PC-3 (cell line): ENCODE measurements around the gene FRAT2. TPM values are rescaled to one million over a fixed set of nuclear protein-coding genes. Genes with fewer than 3 reads are reported as not detected.

Source experiments
- ATAC-seq: fragments of 200-7000 bp; cut with Tn5 transposase; 2 replicates; pipeline ENCODE4 v1.9.1; 2020; ENCODE audit warnings: mild to moderate bottlenecking, moderate library complexity
- BruUV-seq: library from RNA; stranded (reverse); fragments of 400-500 nt; replicated peaks from 2 replicates; lab custom pipeline; 2021; lab: Mats Ljungman, UMichigan
- CTCF ChIA-PET: fragments of 300-600 bp; sonication (Branson Sonifier 250); formaldehyde crosslinking; loops from one replicate; lab custom pipeline; 2022; ENCODE audit warnings: antibody characterized with exemption; lab: Charles Lee
- POLR2A ChIA-PET: fragments of 300-600 bp; sonication (Branson Sonifier 250); formaldehyde crosslinking; loops from one replicate; lab custom pipeline; 2022; ENCODE audit warnings: antibody characterized with exemption; ENCODE audit not compliant: unreplicated experiment; lab: Charles Lee
- DNase-seq: peaks from one replicate; pipeline ENCODE4 v3.0.0-alpha.2; 2015
- H2AFZ ChIP-seq: fragments of 300-600 bp; sonication (generic); 2 replicates; pipeline ENCODE4 v1.6.0; 2016; ENCODE audit warnings: antibody characterized with exemption, low read length
- H3F3A ChIP-seq: fragments of 300-600 bp; sonication (generic); one replicate; pipeline ENCODE4 v1.6.0; 2017; ENCODE audit warnings: antibody characterized with exemption, low read length, control low read depth, mild to moderate bottlenecking; ENCODE audit not compliant: unreplicated experiment
- H3K27ac ChIP-seq: fragments of 300-600 bp; sonication (generic); 2 replicates; pipeline ENCODE4 v1.5.1; 2016; ENCODE audit warnings: mild to moderate bottlenecking, low read length
- H3K27me3 ChIP-seq: fragments of 300-600 bp; sonication (generic); 2 replicates; pipeline ENCODE4 v1.6.1; 2016; ENCODE audit warnings: low read length, mixed read lengths
- H3K36me3 ChIP-seq: fragments of 300-600 bp; sonication (generic); 2 replicates; pipeline ENCODE4 v1.6.1; 2016; ENCODE audit warnings: low read depth, mixed run types, low read length, mixed read lengths
- H3K4me1 ChIP-seq: fragments of 300-600 bp; sonication (generic); 2 replicates; pipeline ENCODE4 v1.5.1; 2016; ENCODE audit warnings: low read length; ENCODE audit not compliant: insufficient read depth
- H3K4me2 ChIP-seq: fragments of 300-600 bp; sonication (generic); 2 replicates; pipeline ENCODE4 v1.6.0; 2016; ENCODE audit warnings: low read length
- H3K4me3 ChIP-seq: fragments of 300-600 bp; sonication (generic); 2 replicates; pipeline ENCODE4 v1.5.1; 2016; ENCODE audit warnings: mild to moderate bottlenecking, low read length, mixed read lengths
- H3K79me2 ChIP-seq: fragments of 300-600 bp; sonication (generic); 2 replicates; pipeline ENCODE4 v1.6.1; 2017; ENCODE audit warnings: low read length, mixed read lengths
- H3K9ac ChIP-seq: fragments of 300-600 bp; sonication (generic); 2 replicates; pipeline ENCODE4 v1.6.0; 2016; ENCODE audit warnings: mild to moderate bottlenecking, low read length
- H3K9me2 ChIP-seq: fragments of 300-600 bp; sonication (generic); replicated peaks from 2 replicates; pipeline ENCODE4 v1.6.1; 2016; ENCODE audit warnings: mixed run types, low read length, mixed read lengths
- H3K9me3 ChIP-seq: fragments of 300-600 bp; sonication (generic); 2 replicates; pipeline ENCODE4 v1.6.1; 2016; ENCODE audit warnings: low read length, mixed read lengths
- H4K20me1 ChIP-seq: fragments of 300-600 bp; sonication (generic); 2 replicates; pipeline ENCODE4 v1.6.1; 2016; ENCODE audit warnings: low read length, mixed read lengths
- CTCF ChIP-seq: fragments of 300-600 bp; sonication (generic); conservative IDR thresholded peaks from 2 replicates; pipeline ENCODE4 v1.5.1; 2017; ENCODE audit warnings: antibody characterized with exemption, low read depth, mild to moderate bottlenecking, low read length
- EZH2 ChIP-seq: fragments of 300-600 bp; sonication (generic); IDR thresholded peaks from one replicate; pipeline ENCODE4 v1.6.1; 2017; ENCODE audit warnings: antibody characterized with exemption, mild to moderate bottlenecking, low read length; ENCODE audit not compliant: unreplicated experiment
- EZH2phosphoT487 ChIP-seq: fragments of 300-600 bp; sonication (generic); IDR thresholded peaks from 2 replicates; pipeline ENCODE4 v1.6.1; 2018; ENCODE audit warnings: mild to moderate bottlenecking, antibody characterized with exemption, low read length, borderline replicate concordance
- intact Hi-C: fragments of 100-400 bp; cut with micrococcal nuclease; formaldehyde crosslinking; loops from 2 replicates; pipeline ENCODE4 v1.9.0; 2023
- total RNA-seq: library from RNA; depleted of rRNA; stranded (reverse); fragments of >200 nt; gene quantifications from 2 replicates; pipeline ENCODE4 v1.2.3, GENCODE V29; 2014

FRAT2 gene
- total RNA-seq, 1 experiment from 2014 or later = 19.2 TPM

GRCh38 chr10:97318772-97319651 lies 15.5 kb downstream of the FRAT2 start, which contains the start of gene FRAT1:
FRAT1 (plus strand) TSS chr10:97319271; CDS start chr10:97319454, 183 bp downstream.
- Histone ChIP-seq H3F3A (no peaks in the 10 kb centered on the region), H3K4me2 (peak within 1 kb of the TSS; percentile 90), H3K9me3 (no peaks in the 10 kb centered on the region), H2AFZ (peak within 1 kb of the TSS; percentile 89), H3K4me1 (peaks cover 9% of the 10 kb centered on the region), H3K27me3 (no peaks in the 10 kb centered on the region), H3K9ac (peak within 1 kb of the TSS; percentile 97), H3K4me3 (peak within 1 kb of the TSS; percentile 80), H3K36me3 (no peaks in the 10 kb centered on the region), H3K79me2 (no peaks in the 10 kb centered on the region), H3K27ac (peak within 1 kb of the TSS; percentile 92), H4K20me1 (no peaks in the 10 kb centered on the region), H3K9me2 (no peaks in the 10 kb centered on the region)
- POLR2A ChIA-PET = interaction anchor here (0.7 kb wide), 1 partner anchor 31 kb away, joined by 11 read pairs; no protein-coding TSS in a partner anchor
- no peak for TF ChIP-seq EZH2
- TF ChIP-seq CTCF = no peak
- DNase-seq (peak; percentile 80), ATAC-seq (peak; percentile 75)
- intact Hi-C loops = no loop called here
- no TSS peak for BruUV-seq
- CTCF ChIA-PET = interaction anchor here (1.5 kb wide), 1 partner anchor 40 kb away, joined by 5 read pairs; no protein-coding TSS in a partner anchor

GRCh38 chr10:97314671-97315070 lies 19.9 kb downstream of the FRAT2 start:
- no peak overlapping the region for H3K4me3 ChIP-seq
- ChIA-PET POLR2A (no interaction called here), CTCF (no interaction called here)
- no peak for DNase-seq
- no peaks in the 10 kb centered on the region for H3K9me3 ChIP-seq
- H3F3A ChIP-seq = no peaks in the 10 kb centered on the region
- BruUV-seq = no TSS peak
- no peaks in the 10 kb centered on the region for H3K9me2 ChIP-seq
- H2AFZ ChIP-seq = no peak overlapping the region
- no peak for TF ChIP-seq EZH2phosphoT487
- no peak for TF ChIP-seq CTCF
- no peak for TF ChIP-seq EZH2
- H3K9ac ChIP-seq = no peak overlapping the region
- no peaks in the 10 kb centered on the region for H4K20me1 ChIP-seq
- peaks cover 4% of the 10 kb centered on the region; the same call in 1 of the 2 replicates for H3K4me1 ChIP-seq
- no peaks in the 10 kb centered on the region for H3K36me3 ChIP-seq
- H3K27ac ChIP-seq = no peak overlapping the region
- no peak for ATAC-seq
- no peak overlapping the region for H3K4me2 ChIP-seq
- H3K27me3 ChIP-seq = no peaks in the 10 kb centered on the region
- no peaks in the 10 kb centered on the region for H3K79me2 ChIP-seq
- intact Hi-C loops = no loop called here

GRCh38 chr10:97312897-97313296 lies 21.6 kb downstream of the FRAT2 start:
- H3K4me3 ChIP-seq = no peak overlapping the region
- BruUV-seq = no TSS peak
- H3K4me2 ChIP-seq = no peak overlapping the region
- no peaks in the 10 kb centered on the region for H3F3A ChIP-seq
- POLR2A ChIA-PET = no interaction called here
- no peaks in the 10 kb centered on the region for H3K36me3 ChIP-seq
- no peak for TF ChIP-seq CTCF
- no peak for TF ChIP-seq EZH2phosphoT487
- no peak for TF ChIP-seq EZH2
- no peaks in the 10 kb centered on the region for H3K9me3 ChIP-seq
- CTCF ChIA-PET = no interaction called here
- no peak overlapping the region for H2AFZ ChIP-seq
- no peak overlapping the region for H3K27ac ChIP-seq
- no peak for DNase-seq
- no peaks in the 10 kb centered on the region for H4K20me1 ChIP-seq
- no peaks in the 10 kb centered on the region for H3K9me2 ChIP-seq
- ATAC-seq = no peak
- no peaks in the 10 kb centered on the region for H3K79me2 ChIP-seq
- no peak overlapping the region for H3K9ac ChIP-seq
- intact Hi-C loops = no loop called here
- H3K4me1 ChIP-seq = no peaks in the 10 kb centered on the region
- H3K27me3 ChIP-seq = no peaks in the 10 kb centered on the region
